A549 (cell line): ENCODE measurements around the gene OSBPL8. TPM values are rescaled to one million over a fixed set of nuclear protein-coding genes. Genes with fewer than 3 reads are reported as not detected.
A peak's percentile ranks its signal among the peaks of the same experiment; 100 is the strongest.

Source experiments
- ATAC-seq, 2 experiments: fragments of 200-7000 bp in 1 of 2; fragments of >200 bp in 1 of 2; cut with Nextera tagmentation in 1 of 2; cut with Tn5 transposase in 1 of 2; 3 replicates each; pipeline versions ENCODE4 v1.8.0 to v1.9.1; 2018 to 2020; ENCODE audit warnings: mild to moderate bottlenecking in 1 of 2, moderate library complexity in 1 of 2
- CTCF ChIA-PET: fragments of 300-600 bp; sonication (Branson Sonifier 250); formaldehyde crosslinking; extraction: SDS; loops from one replicate; lab custom pipeline; 2021; ENCODE audit warnings: antibody characterized with exemption, inconsistent platforms; lab: Yijun Ruan, JAX
- POLR2A ChIA-PET: fragments of 350-600 bp; formaldehyde crosslinking; extraction: SDS; loops from one replicate; lab custom pipeline; 2021; ENCODE audit warnings: antibody characterized with exemption, inconsistent platforms; lab: Yijun Ruan, JAX
- DNase-seq, 2 experiments: peaks; one replicate each; pipeline versions ENCODE4 v3.0.0 to v3.0.0-alpha.2; 2011 to 2016; ENCODE audit warnings: low read depth in 1 of 2, low spot score in 1 of 2
- FAIRE-seq: peaks from 2 replicates; lab custom pipeline; 2011; peaks lifted over from hg19 to GRCh38; lab: Jason Lieb, UNC
- H3K27ac ChIP-seq, 2 experiments: fragments of >200 bp; sonication (Bioruptor Twin); formaldehyde crosslinking; 3 replicates each; pipeline ENCODE4 v1.5.1; 2016 to 2017
- H3K4me1 ChIP-seq: fragments of >200 bp; sonication (Bioruptor Twin); formaldehyde crosslinking; 3 replicates; pipeline ENCODE4 v1.6.1; 2016
- H3K4me2 ChIP-seq: fragments of >200 bp; sonication (Bioruptor Twin); formaldehyde crosslinking; 3 replicates; pipeline ENCODE4 v1.6.1; 2016
- H3K4me3 ChIP-seq: fragments of >200 bp; sonication (Bioruptor Twin); formaldehyde crosslinking; 3 replicates; pipeline ENCODE4 v1.5.1; 2016
- H3K9me3 ChIP-seq: fragments of >200 bp; sonication (Bioruptor Twin); formaldehyde crosslinking; 3 replicates; pipeline ENCODE4 v1.6.1; 2016
- ATOH8 ChIP-seq: fragments of 250-450 bp; sonication (Bioruptor Pico); IDR thresholded peaks from 2 replicates; pipeline ENCODE4 v1.5.0; 2020; ENCODE audit warnings: low read depth, mild to moderate bottlenecking, moderate library complexity
- CBX2 ChIP-seq: fragments of 200-600 bp; sonication (generic); IDR thresholded peaks from 2 replicates; pipeline ENCODE4 v1.6.1; 2016; ENCODE audit warnings: low read depth, mild to moderate bottlenecking, borderline replicate concordance
- CEBPB ChIP-seq, 2 experiments: fragments of >200 bp in 1 of 2; sonication (Bioruptor Twin) in 1 of 2; formaldehyde crosslinking in 1 of 2; IDR thresholded peaks; 2 replicates each; pipeline ENCODE4 v1.6.1; 2012 to 2016
- CHD2 ChIP-seq: fragments of 150-350 bp; IDR thresholded peaks from 2 replicates; pipeline ENCODE4 v1.6.1; 2014; ENCODE audit warnings: low read length; ENCODE audit not compliant: partially characterized antibody
- CTCF ChIP-seq: fragments of >200 bp; sonication (Bioruptor Twin); formaldehyde crosslinking; IDR thresholded peaks from 3 replicates; pipeline ENCODE4 v1.5.1; 2016
- E2F6 ChIP-seq: IDR thresholded peaks from 2 replicates; pipeline ENCODE4 v1.6.1; 2012; ENCODE audit warnings: low read depth, borderline replicate concordance
- EHF ChIP-seq: fragments of 250-450 bp; sonication (Bioruptor Pico); IDR thresholded peaks from 2 replicates; pipeline ENCODE4 v1.5.0; 2020; ENCODE audit warnings: mild to moderate bottlenecking
- EHMT2 ChIP-seq: fragments of 200-600 bp; sonication (generic); IDR thresholded peaks from 2 replicates; pipeline ENCODE4 v1.6.1; 2016; ENCODE audit warnings: antibody characterized with exemption, low read depth, mild to moderate bottlenecking, moderate library complexity
- FOSB ChIP-seq: fragments of 250-450 bp; sonication (Bioruptor Pico); IDR thresholded peaks from 2 replicates; pipeline ENCODE4 v1.5.0; 2020; ENCODE audit warnings: mild to moderate bottlenecking, moderate library complexity
- FOSL2 ChIP-seq, 2 experiments: fragments of 450-650 bp in 1 of 2; fragments of >200 bp in 1 of 2; sonication (Bioruptor Twin) in 1 of 2; formaldehyde crosslinking; IDR thresholded peaks; 2 replicates each; pipeline versions ENCODE4 v1.5.0 to v1.6.1; 2016 to 2020; ENCODE audit warnings: mild to moderate bottlenecking in 1 of 2, moderate library complexity in 1 of 2
- FOXS1 ChIP-seq: fragments of 250-450 bp; sonication (Bioruptor Pico); IDR thresholded peaks from 2 replicates; pipeline ENCODE4 v1.5.0; 2020; ENCODE audit warnings: mild to moderate bottlenecking, moderate library complexity
- HOXA7 ChIP-seq: fragments of 250-450 bp; sonication (Bioruptor Pico); IDR thresholded peaks from 2 replicates; pipeline ENCODE4 v1.5.0; 2020; ENCODE audit warnings: mild to moderate bottlenecking, moderate library complexity
- HOXB5 ChIP-seq: fragments of 250-450 bp; sonication (Bioruptor Pico); IDR thresholded peaks from 2 replicates; pipeline ENCODE4 v1.5.0; 2020; ENCODE audit warnings: mild to moderate bottlenecking, moderate library complexity
- JUNB ChIP-seq: fragments of >200 bp; sonication (Bioruptor Twin); formaldehyde crosslinking; IDR thresholded peaks from 2 replicates; pipeline ENCODE4 v1.6.1; 2016
- KDM1A ChIP-seq: fragments of 200-600 bp; sonication (generic); IDR thresholded peaks from 2 replicates; pipeline ENCODE4 v1.6.1; 2016; ENCODE audit warnings: low read depth, mild to moderate bottlenecking
- NFE2L2 ChIP-seq: fragments of 150-350 bp; conservative IDR thresholded peaks from 2 replicates; pipeline ENCODE4 v1.6.1; 2014; ENCODE audit warnings: low read length
- NR3C1 ChIP-seq: fragments of >200 bp; sonication (Bioruptor Twin); formaldehyde crosslinking; IDR thresholded peaks from 3 replicates; pipeline ENCODE4 v1.6.1; 2017
- PBX3 ChIP-seq: IDR thresholded peaks from 2 replicates; pipeline ENCODE4 v1.6.1; 2012
- PHF8 ChIP-seq: fragments of 200-600 bp; sonication (generic); IDR thresholded peaks from 2 replicates; pipeline ENCODE4 v1.6.1; 2016; ENCODE audit warnings: low read depth, mild to moderate bottlenecking, antibody characterized with exemption, moderate library complexity, borderline replicate concordance
- RAD21 ChIP-seq, 2 experiments: fragments of >200 bp in 1 of 2; sonication (Bioruptor Twin) in 1 of 2; formaldehyde crosslinking in 1 of 2; IDR thresholded peaks in 1 of 2; conservative IDR thresholded peaks in 1 of 2; 2 replicates in 1 of 2; 3 replicates in 1 of 2; pipeline ENCODE4 v1.6.1; 2012 to 2018; ENCODE audit warnings: inconsistent platforms in 1 of 2
- SREBF2 ChIP-seq: fragments of 450-650 bp; IDR thresholded peaks from 2 replicates; pipeline ENCODE4 v1.6.1; 2014; ENCODE audit warnings: mild to moderate bottlenecking, moderate library complexity
- TFCP2L1 ChIP-seq: fragments of 250-450 bp; sonication (Bioruptor Pico); IDR thresholded peaks from 2 replicates; pipeline ENCODE4 v1.5.0; 2021; ENCODE audit warnings: mild to moderate bottlenecking
- ZFP36 ChIP-seq: fragments of 450-650 bp; IDR thresholded peaks from 2 replicates; pipeline ENCODE4 v1.6.1; 2014; ENCODE audit warnings: borderline replicate concordance; ENCODE audit not compliant: partially characterized antibody
- WGBS: methylation state at CpG from one replicate; pipeline ENCODE4 v1.1.6; 2017; ENCODE audit errors: missing lambda C conversion rate; 5-methylcytosine and 5-hydroxymethylcytosine counted together
- polyA plus RNA-seq, 4 experiments: library from polyadenylated mRNA; depleted of rRNA in 3 of 4; stranded (reverse); fragments of >200 nt; fragmentation: RNase III in 1 of 4; extraction: RNeasy Plus Mini Kit Qiagen cat#74134 plus additional on column Dnase treatment in 1 of 4; gene quantifications; 2 replicates in 3 of 4; 3 replicates in 1 of 4; pipeline ENCODE4 v1.2.3, GENCODE V29; 2011 to 2017

Gene OSBPL8
- polyA plus RNA-seq, 2 of the 4 experiments (the other 2 are of a cell fraction) = 15.4 to 43.2 TPM

- ChIA-PET POLR2A (no interaction called here), CTCF (interaction anchor here (0.6 to 3.2 kb wide), 2 partner anchors 28 to 260 kb away, joined by 3 to 12 read pairs; partner anchors contain the start of gene BBS10)
- no peak for FAIRE-seq
- Histone ChIP-seq H3K9me3 (no peaks in the 10 kb centered on the region), H3K4me2 (peak overlapping the region; percentile 73)
- ATAC-seq = peak; percentile 77 to 84; a peak in 4 of 6 replicates
- DNase-seq = peak in 1 of 2 experiments; percentile 11
- TF ChIP-seq HOXA7 (CRISPR knock-in tag) (no peak), FOXS1 (CRISPR knock-in tag) (no peak), RAD21 (conservative IDR thresholded peaks at IDR 0.05 in 1 of 2, IDR thresholded peaks at IDR 0.05 in 1 of 2) (no peak), HOXB5 (CRISPR knock-in tag) (no peak), NR3C1 (no peak), FOSB (CRISPR knock-in tag) (no peak), CHD2 (no peak), SREBF2 (no peak), PHF8 (no peak), E2F6 (no peak), ATOH8 (CRISPR knock-in tag) (no peak), ZFP36 (no peak), CBX2 (no peak), EHMT2 (no peak), JUNB (no peak), KDM1A (no peak), CTCF (no peak), TFCP2L1 (CRISPR knock-in tag) (no peak), PBX3 (no peak), CEBPB (IDR thresholded peaks at IDR 0.05) (no peak)
- TF ChIP-seq, all 56 proteins: peak for 0
- Histone ChIP-seq H3K27ac (peak overlapping the region; percentile 66 to 78), H3K4me1 (peaks cover 34% of the 10 kb centered on the region), H3K4me3 (no peak overlapping the region)
- 29% methylated on average over 1 of the region's 1 CpG for WGBS
Observed at GRCh38 chr12:76375470-76375869, 184.1 kb downstream of the OSBPL8 start.

GRCh38 chr12:76374386-76375020 lies 185.1 kb downstream of the OSBPL8 start:
- DNase-seq = peak in 1 of 2 experiments; percentile 5
- peak overlapping the region; percentile 66 to 70 for H3K27ac ChIP-seq
- H3K4me3 ChIP-seq = no peak overlapping the region
- peak; percentile 19 to 67; a peak in 3 of 6 replicates for ATAC-seq
- CTCF ChIA-PET = interaction anchor here (0.6 to 3.2 kb wide), 2 partner anchors 27 to 424 kb away, joined by 3 to 12 read pairs; partner anchors contain the start of gene BBS10
- H3K4me2 ChIP-seq = peak overlapping the region; percentile 73
- peaks cover 34% of the 10 kb centered on the region for H3K4me1 ChIP-seq
- POLR2A ChIA-PET = no interaction called here
- FAIRE-seq = no peak
- no peak for TF ChIP-seq EHF (CRISPR knock-in tag)
- TF ChIP-seq NFE2L2 = no peak
- peak; percentile 16; the same call in 1 of the 2 replicates for TF ChIP-seq FOSL2 (IDR thresholded peaks at IDR 0.05)
- no peak; the same call in 1 of the 2 replicates for TF ChIP-seq FOSL2 (CRISPR knock-in tag; IDR thresholded peaks at IDR 0.05)
- 71% methylated on average over 1 of the region's 1 CpG for WGBS
- H3K9me3 ChIP-seq = no peaks in the 10 kb centered on the region
